RPMI7951 (cell line): ENCODE results near the gene MRPL42. TPM values are rescaled to one million over a fixed set of nuclear protein-coding genes. Genes with fewer than 3 reads are reported as not detected.
"Not testable (repeated sequence)": the region's sequence is repeated elsewhere in the genome, so short reads cannot be mapped to it uniquely, and the experiment has no call there.

Experiments used
- DNase-seq: peaks from one replicate; pipeline ENCODE4 v3.0.0-alpha.2; 2012; ENCODE audit warnings: low read depth
- total RNA-seq: library from RNA; depleted of rRNA; stranded (reverse); fragments of >200 nt; shearing (Covaris generic); gene quantifications from 2 replicates; pipeline ENCODE4 v1.2.3, GENCODE V29; 2014; rRNA removed

The MRPL42 gene
- total RNA-seq, 1 experiment from 2014 or later: 127 TPM

DNA sequence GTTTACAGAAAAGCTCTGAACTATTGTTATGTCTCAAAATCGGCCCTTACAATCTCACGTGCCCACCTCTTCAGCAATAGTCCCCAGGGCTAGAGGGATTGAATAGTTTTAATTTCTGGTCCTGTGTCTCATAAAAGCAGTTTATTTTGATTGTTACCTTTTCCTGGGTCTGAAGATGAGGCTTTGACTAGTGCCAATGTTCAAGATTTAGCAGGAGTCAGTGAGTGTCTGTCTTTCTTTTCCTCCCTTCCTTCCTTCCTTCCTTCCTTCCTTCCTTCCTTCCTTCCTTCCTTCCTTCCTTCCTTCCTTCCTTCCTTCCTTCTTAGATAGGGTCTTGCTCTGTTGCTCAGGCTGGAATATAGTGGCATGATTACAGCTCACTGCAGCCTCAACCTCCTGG is 80.5 kb downstream of the MRPL42 start:
- no peak for DNase-seq

DNA sequence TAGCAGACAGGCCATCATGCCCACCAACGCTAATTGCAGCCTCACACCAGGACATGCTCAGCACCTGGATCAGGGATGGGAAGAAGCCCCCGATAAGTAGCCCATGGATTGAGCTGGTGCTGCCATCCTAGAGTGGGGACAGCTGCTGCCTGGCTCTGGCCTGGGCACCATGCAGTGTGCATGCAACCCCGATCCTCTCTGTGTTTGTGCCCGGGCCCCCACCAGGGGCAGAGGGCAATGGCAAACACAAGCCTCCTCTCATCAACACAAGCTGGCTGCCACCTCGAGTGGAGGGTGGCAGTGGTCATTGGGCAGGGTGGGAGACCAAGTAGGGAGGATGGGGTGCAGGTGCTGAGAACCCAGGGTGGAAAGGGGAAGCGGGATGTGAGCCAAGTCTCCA is 81.9 kb downstream of the MRPL42 start:
- no peak for DNase-seq

DNA sequence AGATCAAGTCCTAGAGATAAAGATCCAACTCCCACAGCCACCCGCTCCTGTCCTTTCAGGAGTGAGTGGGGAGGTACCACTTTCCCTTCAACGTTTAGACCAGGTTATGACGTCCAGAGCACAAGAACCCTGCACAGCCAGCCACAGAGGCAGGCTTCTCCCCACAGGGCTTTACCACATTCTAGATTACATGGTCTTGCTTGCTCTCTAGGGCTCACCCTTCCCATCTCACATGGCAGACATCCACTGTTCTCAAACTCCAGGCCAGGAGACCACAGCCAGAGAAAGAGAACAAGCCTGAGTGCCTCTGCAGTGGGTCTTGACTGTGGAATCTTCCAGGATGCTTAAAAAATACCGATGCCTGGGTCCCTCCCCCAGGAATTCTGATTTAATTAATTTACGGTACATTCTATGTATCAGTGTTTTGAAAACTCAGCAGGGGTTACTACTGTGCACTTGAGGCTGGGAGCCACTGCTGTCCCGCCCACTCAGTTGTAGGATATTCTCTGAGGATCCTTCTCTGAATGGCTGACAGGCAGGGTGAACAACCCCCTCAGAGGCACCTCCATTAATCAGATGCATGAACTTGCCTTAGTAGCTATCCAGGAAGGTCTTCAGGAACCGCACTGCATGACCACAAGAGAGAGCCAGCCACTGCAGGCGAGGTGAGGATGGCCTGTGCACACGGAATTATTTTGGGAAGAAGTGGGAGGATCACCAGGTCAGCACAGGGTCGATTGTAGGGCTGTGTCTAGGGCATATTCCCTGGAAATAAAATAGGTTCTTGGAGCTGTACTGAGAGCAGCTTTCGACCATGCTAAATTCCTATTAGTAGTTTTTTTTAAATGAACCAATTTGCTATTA is 83.7 kb downstream of the MRPL42 start:
- DNase-seq: no peak

DNA sequence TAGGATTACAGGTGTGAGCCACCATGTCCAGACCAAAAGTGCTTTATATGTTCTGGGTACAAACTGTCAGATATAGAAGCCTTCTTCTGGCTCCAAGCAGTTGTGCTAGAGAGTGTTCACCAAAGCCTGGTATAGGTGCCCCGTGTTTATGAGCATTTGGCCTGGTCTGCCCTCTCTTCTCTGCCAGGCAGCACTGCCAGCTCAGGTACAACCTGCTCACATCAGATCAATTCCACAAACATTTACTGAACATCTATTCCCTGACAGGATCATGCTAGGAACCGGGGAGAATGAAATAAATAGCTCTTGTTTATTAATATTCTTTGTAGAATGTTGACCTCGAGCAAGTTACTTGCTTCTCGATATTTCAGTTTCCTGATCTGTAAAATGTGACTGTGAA is 85.1 kb downstream of the MRPL42 start:
- no peak for DNase-seq

DNA sequence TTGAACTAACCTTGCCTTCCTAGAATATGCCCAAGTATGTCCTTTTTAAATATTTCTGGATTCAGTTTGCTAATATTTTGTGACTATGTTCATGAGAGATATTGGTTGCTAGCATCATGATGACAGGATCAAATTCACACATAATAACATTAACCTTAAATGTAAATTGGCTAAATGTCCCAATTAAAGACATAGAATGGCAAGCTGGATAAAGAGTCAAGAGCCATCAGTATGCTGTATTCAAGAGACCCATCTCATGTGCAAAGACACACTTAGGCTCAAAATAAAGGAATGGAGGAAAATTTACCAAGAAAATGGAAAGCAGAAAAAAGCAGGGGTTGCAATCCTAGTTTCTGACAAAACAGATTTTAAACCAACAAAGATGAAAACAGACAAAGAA is 90.6 kb downstream of the MRPL42 start:
- DNase-seq: not testable (repeated sequence)

DNA sequence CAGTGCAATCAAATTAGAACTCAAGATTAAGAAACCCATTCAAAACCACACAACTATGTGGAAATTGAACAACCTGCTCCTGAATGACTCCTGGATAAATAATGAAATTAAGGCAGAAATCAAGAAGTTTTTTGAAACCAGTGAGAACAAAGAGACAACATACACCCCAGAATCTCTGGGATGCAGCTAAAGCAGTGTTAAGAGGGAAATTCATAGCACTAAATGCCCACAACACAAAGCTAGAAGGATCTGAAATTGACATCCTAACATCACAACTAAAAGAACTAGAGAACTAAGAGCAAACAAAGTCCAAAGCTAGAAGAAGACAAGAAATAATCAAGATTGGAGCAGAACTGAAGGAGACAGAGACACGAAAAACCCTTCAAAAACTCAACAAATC is 91.4 kb downstream of the MRPL42 start:
- not testable (repeated sequence) for DNase-seq

DNA sequence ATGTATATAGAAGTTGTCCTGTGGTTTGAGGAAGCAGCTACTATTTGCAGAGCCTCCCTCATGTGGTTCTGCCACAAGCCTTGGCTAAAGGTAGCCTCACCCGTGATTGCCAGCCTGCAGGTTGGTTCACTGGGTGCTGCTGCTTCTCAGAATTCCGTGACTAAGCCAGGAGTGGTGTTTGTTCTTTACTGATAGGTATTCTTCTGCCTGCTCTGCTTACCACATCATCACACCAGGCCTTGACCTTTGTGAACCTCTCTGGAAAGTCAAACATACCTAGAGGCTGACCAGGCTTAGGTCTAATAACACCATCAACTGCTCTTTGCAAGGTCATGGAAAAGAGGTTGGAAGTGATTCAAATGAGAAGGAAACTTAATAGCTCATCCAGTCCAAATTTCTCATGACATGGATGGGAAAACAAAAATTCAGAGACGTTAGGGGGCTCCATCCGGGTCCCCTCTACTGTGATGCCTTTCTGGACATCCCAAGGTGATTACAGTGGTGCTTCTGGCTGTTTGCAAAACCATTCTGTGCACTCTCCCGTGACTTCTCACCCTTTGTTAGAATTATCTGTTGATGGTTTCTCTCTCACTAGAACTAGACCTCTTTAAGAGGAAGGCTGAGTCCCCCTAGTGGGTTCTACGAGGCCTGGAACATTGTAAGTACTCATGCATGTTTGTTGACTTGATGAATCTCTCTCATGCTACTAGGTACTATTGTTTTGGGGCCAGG is 96.7 kb downstream of the MRPL42 start:
- peak; percentile 14 for DNase-seq

DNA sequence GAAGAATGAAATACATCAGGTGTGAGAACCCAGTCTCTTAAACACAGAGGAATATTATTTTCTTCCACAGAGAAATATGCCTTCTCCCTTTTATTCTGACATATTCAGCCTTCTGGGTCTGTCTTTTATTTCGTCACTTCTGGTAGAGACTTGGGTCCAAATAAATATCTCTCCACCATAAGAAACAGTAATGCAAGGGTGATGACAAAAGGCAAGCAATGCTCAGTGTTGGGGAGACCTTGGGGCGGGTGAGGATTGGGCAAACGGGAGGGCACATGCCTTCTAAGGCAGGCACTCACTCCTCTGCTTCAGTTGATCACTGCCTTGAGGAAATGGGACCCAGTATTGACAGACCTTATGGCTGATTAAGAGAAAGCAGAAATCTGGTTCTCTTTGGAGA is 98.4 kb downstream of the MRPL42 start:
- DNase-seq: no peak

Other genes with a start within 250 kb of the MRPL42 start
- gene NUDT4, start 89.6 kb upstream of the MRPL42 start, total RNA-seq: 36.0 and 40.5 TPM in 2 replicates
- 134 and 160 TPM in 2 replicates for gene UBE2N, start 25.6 kb upstream of the MRPL42 start, total RNA-seq
- gene SOCS2, start 105.2 kb downstream of the MRPL42 start, total RNA-seq: 7.3 and 9.5 TPM in 2 replicates
- gene CRADD, start 209.9 kb downstream of the MRPL42 start, total RNA-seq: 26.7 and 27.1 TPM in 2 replicates